GM18909 (cell line): ENCODE data around the gene ATP11A.
"Not testable (repeated sequence)": the region's sequence is repeated elsewhere in the genome, so short reads cannot be mapped to it uniquely, and the experiment has no call there.

Experiments used
- ATAC-seq: cut with Tn5 transposase; IDR thresholded peaks from one replicate; pipeline ENCODE4 v1.9.1; 2021; ENCODE audit warnings: mild to moderate bottlenecking; ENCODE audit not compliant: unreplicated experiment, poor library complexity

The ATP11A gene

DNA sequence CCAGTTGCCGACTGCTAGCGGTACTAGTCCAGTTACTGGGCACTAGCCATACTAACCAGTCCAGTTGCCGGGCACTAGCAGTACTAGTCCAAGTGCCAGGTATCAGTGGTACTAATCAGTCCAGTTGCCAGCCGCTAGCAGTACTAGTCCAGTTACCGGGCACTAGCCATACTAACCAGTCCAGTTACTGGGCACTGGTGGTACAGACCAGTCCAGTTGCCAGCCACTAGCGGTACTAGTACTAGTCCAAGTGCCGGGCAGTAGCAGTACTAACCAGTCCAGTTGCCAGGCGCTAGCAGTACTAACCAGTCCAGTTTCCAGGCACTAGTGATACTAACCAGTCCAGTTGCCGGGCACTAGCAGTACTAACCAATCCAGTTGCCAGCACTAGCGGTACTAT lies 155.0 kb downstream of the ATP11A start:
- ATAC-seq: no peak

GRCh38 chr13:112845511-112846144 lies 155.8 kb downstream of the ATP11A start:
- no peak for ATAC-seq

DNA sequence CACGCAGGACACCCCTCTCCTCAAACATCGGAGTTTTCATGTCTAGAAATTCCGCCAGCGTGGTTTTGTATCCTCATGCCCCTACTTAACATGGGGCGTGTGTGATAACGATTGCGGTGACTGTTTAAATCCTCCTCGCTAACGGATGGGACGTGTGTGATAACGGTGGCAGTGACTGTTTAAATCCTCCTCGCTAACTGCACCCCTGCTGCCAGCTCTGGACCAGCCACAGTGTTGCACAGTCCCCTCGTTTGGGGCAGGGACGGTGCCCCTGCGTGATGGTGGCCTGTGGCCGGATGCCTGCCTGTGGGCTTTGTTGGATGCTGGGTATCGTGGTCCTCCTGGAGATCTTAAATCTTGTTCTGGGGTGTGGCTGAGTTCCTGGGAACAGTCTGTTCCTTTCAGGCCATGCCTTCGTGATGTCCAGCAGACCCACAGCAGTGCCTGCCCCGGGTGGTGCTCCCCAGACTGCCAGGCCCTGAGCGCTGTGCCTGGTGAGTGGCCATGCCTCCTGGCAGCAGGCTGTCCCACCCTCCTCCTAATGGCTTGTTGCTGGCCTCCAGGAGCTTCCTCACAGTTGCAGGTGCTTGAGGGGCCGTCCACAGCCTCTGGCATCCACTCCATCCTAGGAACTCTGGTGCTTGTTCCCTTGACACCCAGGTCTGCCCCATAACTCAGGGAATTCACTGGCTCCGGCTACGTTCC lies 156.7 kb downstream of the ATP11A start:
- ATAC-seq: no peak

GRCh38 chr13:112849500-112849899 lies 159.7 kb downstream of the ATP11A start:
- no peak for ATAC-seq

GRCh38 chr13:112850273-112850672 lies 160.4 kb downstream of the ATP11A start:
- no peak for ATAC-seq

- no peak for ATAC-seq
Measured at GRCh38 chr13:112851107-112852038, 161.5 kb downstream of the ATP11A start.

- ATAC-seq: no peak
Measured at GRCh38 chr13:112852392-112852791, 162.6 kb downstream of the ATP11A start.

DNA sequence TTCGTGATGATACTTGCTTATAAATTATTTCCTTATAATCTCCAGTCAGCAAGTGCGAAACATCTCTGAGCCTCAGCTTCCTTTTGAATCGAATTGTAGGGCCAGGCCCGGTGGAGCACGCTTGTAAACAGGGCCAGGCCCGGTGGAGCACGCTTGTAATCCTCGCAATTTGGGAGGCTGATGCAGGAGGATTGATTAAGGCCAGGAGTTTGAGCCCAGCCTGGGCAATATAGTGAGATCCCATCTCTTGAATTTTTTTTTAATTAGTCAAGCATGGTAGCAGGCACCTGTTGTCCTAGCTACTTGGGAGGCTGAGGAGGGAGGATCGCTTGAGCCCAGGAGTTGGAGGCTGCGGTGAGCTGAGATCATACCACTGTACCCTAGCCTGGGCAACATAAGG lies 163.0 kb downstream of the ATP11A start:
- no peak for ATAC-seq

DNA sequence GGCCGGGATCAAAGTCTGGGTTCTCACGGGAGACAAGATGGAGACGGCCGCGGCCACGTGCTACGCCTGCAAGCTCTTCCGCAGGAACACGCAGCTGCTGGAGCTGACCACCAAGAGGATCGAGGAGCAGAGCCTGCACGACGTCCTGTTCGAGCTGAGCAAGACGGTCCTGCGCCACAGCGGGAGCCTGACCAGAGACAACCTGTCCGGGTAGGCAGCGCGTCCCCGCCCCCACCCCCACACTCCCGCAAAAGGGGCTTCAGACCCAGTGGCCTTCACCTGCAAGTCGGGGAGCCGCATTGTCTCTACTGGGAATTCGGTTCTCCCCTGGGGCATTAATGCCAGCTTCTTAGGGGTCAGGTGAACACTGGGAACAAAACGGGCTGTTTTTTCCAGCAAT lies 164.5 kb downstream of the ATP11A start:
- no peak for ATAC-seq

- no peak for ATAC-seq
Measured at GRCh38 chr13:112855859-112856258, 166.0 kb downstream of the ATP11A start.

GRCh38 chr13:112857914-112858490 lies 168.2 kb downstream of the ATP11A start:
- no peak for ATAC-seq

- no peak for ATAC-seq
Measured at GRCh38 chr13:112859128-112859816, 169.4 kb downstream of the ATP11A start.

DNA sequence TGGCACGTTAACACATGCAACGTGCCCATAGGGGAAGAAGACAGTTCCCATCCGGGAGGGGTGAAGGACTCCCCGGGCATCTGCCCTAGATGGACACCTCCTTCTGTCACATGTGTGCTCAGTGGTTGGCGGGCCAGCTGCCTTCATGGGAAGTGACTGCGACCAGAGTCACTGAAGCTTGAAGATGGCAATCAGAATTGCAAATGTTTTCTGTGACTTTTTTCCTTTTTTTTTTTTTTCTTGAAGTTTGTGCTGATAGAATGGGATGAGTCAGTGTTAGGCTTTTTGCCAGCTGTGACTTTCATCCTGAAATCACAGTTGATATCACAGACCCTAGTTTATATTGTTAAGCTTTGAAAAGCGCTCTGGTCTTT lies 170.0 kb downstream of the ATP11A start:
- peak; percentile 86 for ATAC-seq

GRCh38 chr13:112861876-112862615 lies 172.2 kb downstream of the ATP11A start:
- no peak for ATAC-seq

DNA sequence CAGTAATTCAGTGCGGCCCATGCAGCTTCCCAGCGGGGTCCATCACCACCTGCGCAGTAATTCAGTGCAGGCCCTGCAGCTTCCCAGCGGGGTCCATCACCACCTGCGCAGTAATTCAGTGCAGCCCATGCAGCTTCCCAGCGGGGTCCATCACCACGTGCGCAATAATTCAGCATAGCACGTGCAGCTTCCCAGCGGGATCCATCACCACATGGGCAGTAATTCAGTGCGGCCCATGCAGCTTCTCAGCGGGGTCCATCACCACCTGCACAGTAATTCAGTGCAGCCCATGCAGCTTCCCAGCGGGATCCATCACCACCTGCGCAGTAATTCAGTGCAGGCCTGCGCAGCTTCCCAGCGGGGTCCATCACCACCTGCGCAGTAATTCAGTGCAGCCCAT lies 173.5 kb downstream of the ATP11A start:
- ATAC-seq: not testable (repeated sequence)

DNA sequence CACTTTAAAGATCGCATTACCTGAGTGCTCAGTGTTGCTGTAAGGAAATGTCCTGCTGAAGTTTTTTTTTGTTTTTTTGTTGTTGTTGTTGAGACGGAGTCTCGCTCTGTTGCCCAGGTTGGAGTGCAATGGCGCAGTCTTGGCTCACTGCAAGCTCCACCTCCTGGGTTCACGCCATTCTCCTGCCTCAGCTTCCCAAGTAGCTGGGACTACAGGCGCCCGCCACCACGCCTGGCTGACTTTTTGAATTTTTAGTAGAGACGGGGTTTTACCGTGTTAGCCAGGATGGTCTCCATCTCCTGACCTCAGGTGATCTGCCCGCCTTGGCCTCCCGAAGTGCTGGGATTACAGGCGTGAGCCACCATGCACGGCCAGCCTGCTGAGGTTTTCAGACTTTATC lies 175.6 kb downstream of the ATP11A start:
- ATAC-seq: not testable (repeated sequence)

GRCh38 chr13:112867301-112867711 lies 177.5 kb downstream of the ATP11A start:
- ATAC-seq: no peak

DNA sequence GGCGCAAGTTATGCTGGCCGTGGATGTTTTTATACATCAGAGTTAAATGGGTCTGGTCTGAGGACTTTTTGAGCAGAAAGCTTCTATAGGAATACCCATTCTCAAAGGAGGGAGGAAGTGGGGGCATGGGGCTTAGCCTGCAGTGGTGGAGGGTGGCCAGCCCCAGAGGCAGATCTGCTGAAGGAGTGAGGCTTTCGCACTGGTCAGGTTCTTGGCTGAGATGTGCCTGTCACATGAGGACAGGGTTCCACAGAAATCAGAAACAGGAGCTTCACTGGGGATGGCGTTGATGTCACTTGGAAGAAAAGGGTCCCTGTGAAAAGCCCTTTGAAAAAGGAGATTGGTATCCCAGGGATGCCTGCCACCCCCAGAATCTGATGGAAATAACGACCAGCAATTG lies 178.5 kb downstream of the ATP11A start:
- no peak for ATAC-seq

DNA sequence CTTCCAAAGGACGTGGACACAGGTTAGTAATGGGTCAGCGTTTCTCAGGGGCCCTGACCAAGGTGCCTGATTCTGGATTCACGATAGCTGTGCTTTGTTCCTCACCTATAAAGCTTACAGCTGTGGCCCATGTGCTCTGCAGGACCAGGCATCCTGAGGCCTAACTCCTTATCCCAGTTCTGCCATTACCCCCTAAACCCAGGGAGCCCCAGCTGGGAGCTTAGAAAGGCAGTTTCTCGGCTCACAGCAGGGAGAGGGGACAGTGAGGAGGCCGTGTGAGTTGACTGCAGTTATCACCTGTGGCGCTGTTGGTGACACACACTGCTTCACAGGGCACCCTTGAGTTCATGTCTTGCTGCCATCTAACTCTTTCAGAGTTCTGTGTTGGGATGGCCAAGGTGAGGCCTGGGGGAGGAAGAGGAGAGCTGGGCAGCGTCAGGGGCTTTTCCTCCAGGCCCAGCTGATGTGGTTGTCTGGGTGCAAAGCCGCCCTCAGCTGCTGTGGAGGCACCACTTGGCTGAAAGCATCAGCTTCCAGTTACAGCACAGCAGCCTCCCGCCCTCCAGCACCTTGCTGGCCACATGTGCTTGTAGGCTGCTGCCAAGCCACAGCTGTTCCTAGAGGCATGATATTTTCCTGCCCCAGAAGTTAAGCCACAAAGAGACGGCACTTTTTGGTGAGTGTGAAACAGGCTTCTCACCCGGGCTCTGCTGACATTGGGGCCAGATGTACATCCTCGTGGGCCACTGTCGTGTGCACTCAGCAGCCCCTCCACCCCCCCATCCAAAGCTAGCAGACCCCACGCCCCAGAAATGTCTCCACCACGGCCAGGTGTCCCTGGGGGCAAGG lies 179.6 kb downstream of the ATP11A start:
- ATAC-seq: no peak
